ENCODE data around the gene MORF4L1. TPM values are rescaled to one million over a fixed set of nuclear protein-coding genes. Genes with fewer than 3 reads are reported as not detected.
"Not testable (repeated sequence)": the region's sequence is repeated elsewhere in the genome, so short reads cannot be mapped to it uniquely, and the experiment has no call there.

The MORF4L1 gene
- total RNA-seq, 1 donor from 2014 or later: 309 TPM

DNA sequence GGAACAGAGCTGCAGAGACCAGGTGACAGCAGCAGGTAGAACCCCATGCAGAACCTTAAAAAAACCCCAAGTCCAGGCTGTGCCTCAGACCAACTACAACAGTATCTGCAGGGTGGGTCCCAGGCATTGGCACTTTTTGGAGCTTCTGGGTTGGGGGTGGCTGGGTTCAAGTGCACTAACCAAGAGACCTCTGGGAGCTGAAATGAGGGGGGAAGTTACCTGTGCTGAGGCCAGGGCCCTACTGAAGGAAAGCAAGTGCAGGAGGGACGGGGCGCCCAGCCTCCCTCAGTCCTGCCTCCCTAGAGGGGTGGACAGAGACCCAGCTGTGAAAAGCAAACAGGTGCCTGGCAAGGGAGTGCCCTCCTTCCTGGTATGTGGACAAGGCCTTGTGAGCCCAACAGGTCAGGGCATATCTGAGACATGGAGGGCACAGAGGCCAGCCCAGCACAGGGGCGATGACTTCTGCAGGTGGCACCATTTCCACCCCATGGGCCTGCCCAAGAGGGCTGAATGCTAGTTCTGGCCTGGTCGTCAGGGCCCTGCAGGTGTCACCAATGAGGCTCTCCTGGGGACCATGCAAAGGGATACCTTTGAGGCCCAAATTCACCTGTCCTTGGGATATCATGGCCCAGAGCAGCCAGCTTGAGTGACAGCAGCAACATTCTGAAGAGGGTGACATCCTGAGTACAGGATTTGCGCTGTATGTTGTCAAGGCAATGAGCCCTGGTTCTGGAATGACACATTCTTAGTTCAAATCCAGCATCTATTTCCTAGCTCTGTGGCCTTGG, 53.5 kb downstream of the MORF4L1 start:
- DNase-seq (ENCODE audit: low spot score): no peak

DNA sequence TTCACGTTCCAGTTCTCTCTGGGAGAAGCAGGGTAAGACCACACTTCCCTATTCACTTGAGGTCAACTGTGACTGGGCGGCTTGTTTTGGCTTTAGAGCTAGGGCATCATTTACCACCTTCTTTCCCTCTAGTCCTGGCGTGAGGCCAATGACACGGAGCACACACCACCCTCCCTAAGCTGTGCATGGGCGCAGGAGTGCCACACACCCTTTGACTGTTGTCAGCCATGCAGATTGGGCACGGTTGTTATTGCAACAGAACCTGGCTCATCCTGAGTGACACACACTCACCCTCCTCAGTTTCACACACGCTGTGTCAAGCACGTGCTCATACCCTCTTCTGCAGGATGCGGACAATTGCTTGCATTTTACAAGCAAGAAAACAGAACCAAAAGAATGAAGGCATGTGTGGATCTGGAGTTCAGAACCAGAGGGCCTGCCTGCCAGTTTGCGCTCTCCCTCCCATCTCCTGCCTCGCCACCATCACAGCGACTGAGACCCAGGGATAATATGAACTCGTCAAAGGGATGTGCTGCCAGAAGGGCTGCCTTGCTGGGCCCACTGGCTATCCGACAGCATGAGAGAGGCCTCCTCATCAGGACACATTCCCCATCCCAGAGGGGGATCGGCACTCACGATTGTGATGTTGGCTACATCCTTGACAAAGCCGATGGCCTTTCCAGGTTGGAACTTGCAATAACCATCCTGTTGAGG, 54.5 kb downstream of the MORF4L1 start:
- DNase-seq (ENCODE audit: low spot score): no peak

DNA sequence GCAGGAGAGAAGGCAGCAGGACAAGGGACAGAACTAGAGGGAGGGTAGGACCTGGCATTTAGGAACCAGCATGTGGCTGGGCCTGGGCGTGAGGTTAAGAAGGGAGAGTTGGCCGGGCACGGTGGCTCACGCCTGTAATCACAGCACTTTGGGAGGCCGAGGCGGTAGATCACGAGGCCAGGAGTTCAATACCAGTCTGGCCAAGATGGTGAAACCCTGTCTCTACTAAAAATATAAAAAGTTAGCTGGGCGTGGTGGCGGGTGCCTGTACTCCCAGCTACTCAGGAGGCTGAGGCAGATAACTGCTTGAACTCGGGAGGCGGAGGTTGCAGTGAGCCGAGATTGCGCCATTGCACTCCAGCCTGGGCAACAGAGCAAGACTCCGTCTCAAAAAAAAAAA, 55.5 kb downstream of the MORF4L1 start:
- DNase-seq (ENCODE audit: low spot score): not testable (repeated sequence)

DNA sequence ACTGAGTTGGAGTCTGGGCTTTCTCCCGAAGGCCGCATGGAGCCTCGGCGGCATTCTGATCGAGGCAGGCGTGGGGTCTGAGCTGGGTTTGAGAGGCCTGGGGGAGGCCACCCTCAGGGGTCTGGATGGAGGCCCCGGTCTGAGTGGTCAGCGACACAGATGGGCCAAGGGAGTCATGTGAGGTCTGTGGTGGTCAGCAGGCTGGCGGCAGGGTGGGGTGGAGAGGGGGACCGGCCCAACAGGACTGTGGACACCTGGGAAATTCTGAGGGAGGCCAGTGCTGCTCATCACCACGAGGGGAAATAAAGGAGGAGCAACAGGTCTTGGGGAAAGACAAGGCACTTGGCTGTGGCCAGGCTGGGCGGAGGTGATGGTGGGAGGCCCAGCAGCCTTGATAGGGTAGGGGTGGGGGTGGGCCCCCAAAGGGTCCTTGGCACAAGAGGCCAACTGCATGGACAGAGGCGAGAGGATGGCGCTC, 56.0 kb downstream of the MORF4L1 start:
- DNase-seq (ENCODE audit: low spot score): no peak

- no peak for DNase-seq (ENCODE audit: low spot score)
These were observed 57.0 kb downstream of the MORF4L1 start for GRCh38 chr15:78929536-78930264.

DNA sequence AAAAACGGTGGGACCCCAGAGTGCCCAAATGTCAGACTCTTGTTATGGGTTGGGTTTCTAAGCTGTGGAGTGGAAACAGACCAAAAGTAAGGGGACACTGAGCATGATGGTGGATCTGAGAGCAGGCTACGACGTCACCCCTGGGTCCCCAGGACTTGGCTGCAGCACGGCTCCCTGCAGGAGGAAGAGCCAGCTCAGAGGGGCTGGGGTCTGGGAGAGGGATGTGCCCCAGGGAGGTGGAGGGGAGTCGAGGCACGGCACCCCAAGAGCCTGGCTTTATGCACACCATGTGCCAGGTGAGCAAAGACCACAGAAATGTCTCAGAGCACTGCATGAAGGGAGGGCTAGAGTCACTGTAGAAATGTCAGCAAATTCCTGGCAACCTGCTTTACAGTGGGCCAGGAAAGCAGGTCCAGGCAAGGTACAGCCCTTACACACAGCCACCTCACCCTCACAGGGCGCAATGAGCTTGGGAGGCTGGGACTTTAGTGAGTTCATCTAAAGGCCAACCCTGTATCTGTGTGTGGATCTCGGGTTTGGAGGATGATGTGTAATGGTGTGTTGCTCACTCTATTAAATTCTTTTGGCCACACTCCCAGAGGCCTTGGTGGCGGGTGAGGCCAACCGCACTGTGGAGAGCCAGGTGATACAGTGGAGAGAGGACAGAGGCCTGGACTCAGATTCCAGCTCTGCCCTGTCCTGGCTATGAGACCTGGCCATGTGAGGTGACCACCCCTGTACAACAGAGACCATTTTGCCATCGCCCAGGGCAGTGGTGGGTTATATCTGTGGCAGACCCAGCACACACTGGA, 58.1 kb downstream of the MORF4L1 start:
- no peak for DNase-seq (ENCODE audit: low spot score)

DNA sequence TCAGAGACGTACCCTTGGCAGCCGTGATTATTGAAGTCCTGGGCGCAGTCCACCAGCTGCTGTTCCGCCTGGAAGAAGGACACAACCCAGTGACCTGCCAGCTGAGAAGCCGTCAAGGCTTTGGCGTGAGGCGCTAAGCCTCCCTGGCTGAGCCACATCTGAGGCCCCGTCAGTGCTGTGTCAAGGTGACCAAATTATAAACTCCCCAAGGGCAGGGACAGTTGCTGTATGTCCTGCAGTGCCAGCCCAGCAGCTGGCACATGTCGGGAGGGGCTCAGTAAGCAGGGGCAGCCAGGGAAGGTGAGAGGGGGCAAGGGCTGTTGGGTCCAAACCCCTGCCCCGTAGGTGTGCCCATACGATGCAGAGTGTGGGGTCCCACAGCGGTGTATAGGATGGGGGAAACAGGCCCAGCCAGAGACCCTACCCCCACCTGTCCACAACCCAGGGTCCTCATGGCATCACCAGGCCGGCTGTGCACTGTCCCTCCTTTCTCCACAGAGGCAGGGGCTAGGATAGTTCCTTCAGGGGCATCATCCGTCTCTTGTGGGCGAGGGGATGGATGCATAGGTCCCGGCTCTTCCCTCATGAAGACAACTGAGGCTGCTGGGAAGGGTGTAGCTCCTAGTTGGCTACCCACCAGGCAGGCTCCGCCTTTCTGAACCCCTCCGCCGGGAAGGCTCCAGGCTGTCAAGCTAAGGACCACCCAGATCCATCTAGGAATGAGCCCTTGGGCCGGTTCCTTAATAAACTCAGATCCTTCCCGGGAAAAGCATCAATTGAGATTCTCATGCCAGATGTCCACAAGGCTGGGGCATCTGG, 59.0 kb downstream of the MORF4L1 start:
- DNase-seq (ENCODE audit: low spot score): no peak

DNA sequence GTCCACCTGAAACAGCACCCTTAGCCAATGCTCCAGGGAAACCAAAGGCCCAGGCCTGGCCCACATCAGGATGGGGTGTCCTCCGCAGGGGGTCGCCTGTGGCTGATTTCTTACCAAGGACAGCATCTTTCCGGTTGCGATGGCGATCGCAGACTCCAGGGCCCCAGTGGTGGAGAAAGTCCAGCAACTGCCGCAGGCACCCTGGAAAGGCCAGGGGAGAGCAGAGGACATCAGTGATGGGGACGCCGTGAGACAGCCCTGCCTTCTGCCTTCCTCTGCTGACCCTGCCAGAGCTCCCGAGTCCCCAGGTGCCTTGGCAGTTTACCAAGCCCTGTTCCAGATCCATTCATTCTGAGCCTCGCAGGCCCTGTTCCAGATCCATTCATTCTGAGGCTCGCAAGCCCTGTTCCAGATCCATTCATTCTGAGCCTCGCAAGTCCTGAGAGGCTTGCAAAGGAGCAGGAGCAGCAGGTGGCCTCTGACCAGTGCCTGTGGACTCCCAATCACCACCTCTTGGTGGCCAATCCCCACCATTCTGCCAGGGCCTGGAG, 59.6 kb downstream of the MORF4L1 start:
- DNase-seq (ENCODE audit: low spot score): no peak

GRCh38 chr15:78933187-78933822, 60.6 kb downstream of the MORF4L1 start:
- DNase-seq (ENCODE audit: low spot score): no peak

- DNase-seq (ENCODE audit: low spot score): no peak
These were observed 61.3 kb downstream of the MORF4L1 start for GRCh38 chr15:78933823-78934654.

- DNase-seq (ENCODE audit: low spot score): no peak
These were observed 61.9 kb downstream of the MORF4L1 start for GRCh38 chr15:78934655-78935023.

GRCh38 chr15:78937132-78937739, 64.5 kb downstream of the MORF4L1 start:
- no peak for DNase-seq (ENCODE audit: low spot score)

GRCh38 chr15:78938658-78939488, 66.2 kb downstream of the MORF4L1 start:
- no peak for DNase-seq (ENCODE audit: low spot score)

DNA sequence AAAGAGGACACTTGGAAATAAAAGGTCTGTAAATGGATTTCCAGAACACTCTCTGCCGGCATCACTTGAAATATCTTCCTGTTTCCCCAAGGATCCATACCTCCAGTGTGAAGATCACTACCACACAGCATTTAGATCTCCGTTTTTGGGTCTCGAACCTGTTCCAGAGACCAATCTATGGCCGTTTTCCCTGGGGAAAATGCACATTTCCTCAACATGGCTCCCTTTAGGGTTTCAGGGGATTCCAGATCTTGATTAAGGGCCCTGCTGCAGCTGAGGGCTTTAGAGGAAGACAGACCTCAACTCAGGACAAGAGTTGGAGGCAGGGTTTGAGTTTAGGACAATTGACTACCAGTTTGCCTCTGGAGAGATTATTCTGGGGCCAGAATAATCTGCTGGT, 70.1 kb downstream of the MORF4L1 start:
- no peak for DNase-seq (ENCODE audit: low spot score)

DNA sequence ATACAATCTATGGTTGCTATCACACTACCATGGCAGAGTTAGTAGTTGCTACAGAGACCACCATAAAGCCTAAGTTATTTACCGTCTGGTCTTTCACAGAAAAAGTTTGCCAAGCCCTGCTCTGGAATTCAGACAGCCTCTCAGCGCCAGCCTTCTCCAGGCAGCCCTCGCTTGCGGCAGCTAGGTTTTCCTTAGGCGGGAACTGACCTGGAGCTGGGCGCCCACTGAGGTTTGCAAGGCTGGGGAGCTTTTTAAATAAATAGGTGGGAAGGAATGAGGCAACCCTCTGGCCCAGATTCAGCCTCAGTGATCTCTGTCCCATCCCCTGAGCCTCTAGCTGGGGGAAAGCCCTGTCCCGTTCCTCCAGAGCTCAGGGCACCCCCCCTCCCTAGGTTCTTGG, 71.0 kb downstream of the MORF4L1 start:
- no peak for DNase-seq (ENCODE audit: low spot score)

- DNase-seq (ENCODE audit: low spot score): no peak
These were observed 71.5 kb downstream of the MORF4L1 start for GRCh38 chr15:78944202-78944625.

- DNase-seq (ENCODE audit: low spot score): peak; percentile 90
These were observed 72.1 kb downstream of the MORF4L1 start, which contains the start of gene CTSH for GRCh38 chr15:78944669-78945407. Gene CTSH (minus strand): TSS chr15:78945046. CDS start chr15:78944981, 65 bp downstream.
